Stimulated activated CD4-positive, alpha-beta T cell treated with anti-CD3 and anti-CD28 coated beads, Interleukin-4, amount 100 ng/mL, for 24 hours (primary cell): ENCODE data around the gene FSTL4.
"Not testable (repeated sequence)": the region's sequence is repeated elsewhere in the genome, so short reads cannot be mapped to it uniquely, and the experiment has no call there.

Experiments used
- DNase-seq: peaks from one replicate; pipeline ENCODE4 v3.0.0-alpha.2; 2020

Gene FSTL4

GRCh38 chr5:133453084-133453780 lies 159.1 kb downstream of the FSTL4 start:
- DNase-seq, result no peak

DNA sequence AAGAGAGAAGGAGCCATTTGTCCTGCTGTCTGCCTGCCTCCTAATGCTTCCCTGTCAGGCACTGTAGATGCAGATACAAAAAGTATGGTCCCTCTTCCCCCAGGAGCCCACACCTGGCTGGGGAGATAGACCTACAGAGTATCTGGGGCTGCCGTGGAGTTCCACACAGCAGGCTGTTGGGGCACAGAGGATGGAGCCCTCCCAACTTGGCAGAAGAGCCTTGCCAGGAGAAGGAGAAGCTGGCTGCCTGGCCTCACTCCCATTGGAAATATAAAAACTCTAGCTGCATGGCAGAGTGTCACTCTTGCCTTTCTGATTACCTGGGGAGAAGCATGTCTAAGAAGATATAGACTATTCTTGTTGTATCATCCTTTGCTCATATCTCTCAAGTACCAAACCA lies 160.4 kb downstream of the FSTL4 start:
- no peak for DNase-seq

DNA sequence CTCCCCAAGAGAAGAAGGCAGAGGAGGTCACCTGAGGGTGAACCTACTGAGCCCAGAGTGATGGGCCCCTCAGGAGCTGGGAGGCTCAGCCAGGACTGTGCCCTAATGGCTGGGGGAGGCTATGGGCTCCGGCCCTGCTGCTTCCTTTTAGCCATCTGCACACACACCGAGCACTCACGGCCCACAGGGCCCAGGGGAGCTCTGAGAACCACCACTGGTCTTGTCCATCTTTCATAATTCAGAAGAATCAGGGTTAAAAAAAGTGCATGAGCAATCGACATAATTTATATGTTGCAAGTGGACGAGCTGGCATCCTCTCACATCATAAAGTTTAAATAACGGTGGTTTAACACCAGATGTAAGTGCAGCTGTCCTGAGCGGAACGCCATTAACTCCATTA lies 162.1 kb downstream of the FSTL4 start:
- DNase-seq, result no peak

DNA sequence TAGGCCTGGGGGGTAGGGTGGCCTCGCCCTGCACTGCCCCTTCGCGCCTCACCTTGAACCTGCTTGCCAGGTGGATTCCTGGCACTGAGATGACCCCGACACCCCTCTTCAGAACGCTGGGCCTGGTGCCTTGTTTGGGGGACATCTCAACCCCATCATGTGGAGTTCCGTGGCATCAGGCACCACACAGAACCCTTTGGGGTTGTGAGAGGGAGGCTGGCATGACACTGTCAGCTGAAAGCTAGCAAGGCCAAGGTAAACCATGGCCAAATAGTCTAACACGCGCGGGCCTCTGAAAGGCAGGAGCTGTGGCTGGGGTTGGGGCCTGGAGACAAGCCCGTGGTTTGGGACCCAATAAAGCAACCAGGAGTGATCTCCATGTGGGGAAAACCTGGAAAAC lies 163.2 kb downstream of the FSTL4 start:
- no peak for DNase-seq

DNA sequence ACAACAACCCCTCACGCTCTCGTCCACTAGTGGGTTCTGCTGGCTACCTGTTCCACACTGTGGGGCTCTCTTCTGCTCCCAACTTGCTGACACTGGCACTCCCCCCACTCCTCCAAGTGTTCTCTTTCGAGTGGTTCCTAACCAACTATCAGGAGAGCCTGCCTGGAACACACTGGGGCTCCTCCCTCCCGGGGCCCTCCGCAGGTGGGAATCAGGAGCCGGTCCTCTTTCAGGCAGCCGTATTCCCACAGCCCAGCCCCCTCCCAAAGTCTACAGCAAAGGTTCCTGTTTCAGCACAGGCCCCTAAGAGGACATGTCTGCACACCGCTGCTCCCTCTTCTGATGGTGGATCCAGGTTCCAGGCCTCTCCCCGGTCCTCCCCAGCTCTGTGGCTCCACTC lies 165.9 kb downstream of the FSTL4 start:
- DNase-seq, result no peak

DNA sequence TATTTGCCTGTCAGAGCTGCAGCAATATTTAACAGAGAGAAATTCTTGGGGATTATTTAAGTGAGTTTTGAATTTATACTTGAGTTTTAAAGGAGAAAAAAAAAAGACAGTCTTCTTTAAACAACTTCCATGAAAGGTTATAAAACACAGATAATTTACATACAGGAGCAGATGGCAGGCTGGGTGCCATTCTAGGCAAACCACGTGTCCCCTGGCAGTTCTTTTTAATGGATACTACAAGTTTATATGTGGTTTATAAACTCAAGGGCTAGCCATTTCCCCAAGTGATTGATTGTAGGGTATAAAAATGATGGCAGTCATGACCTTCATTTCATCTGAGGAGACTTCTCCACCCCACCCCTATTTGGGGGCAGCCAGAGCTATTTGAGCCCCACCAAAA lies 166.6 kb downstream of the FSTL4 start:
- no peak for DNase-seq

DNA sequence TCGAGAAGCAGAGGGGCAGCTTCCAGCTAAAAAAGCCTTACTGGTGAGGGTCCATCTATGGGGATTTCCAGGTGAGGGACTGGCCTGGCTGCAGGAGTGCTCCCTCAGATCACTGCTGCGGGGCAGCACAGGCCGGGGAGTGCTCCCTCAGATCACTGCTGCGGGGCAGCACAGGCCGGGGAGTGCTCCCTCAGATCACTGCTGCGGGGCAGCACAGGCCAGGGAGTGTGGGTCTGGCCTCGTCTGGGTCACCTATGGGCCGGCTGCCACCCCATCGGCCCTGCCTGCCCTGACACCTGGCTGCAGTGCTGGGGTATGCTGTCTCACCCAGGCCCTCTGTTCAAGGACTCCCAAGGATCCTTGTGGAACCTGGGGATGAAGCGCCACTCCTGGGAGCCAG lies 167.1 kb downstream of the FSTL4 start:
- not testable (repeated sequence) for DNase-seq

DNA sequence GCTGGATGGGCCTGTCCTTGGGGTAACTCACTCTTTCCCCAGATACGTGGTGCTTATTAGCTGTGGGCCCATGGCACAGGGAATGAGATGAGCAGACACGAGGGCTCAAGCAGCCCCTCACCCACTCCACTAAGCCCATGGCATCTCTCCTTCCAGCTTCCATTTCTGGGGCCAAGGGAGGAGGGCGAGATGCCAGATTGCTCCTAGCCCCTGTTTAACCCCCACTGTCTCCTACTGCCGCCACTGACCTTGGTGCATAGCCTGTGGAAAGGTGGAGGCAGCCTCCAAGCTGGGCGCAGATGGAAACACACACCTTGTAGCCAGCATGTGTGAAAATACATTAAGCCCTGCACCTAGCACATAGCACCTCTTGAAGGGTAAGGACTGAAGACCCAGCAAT lies 167.6 kb downstream of the FSTL4 start:
- no peak for DNase-seq

DNA sequence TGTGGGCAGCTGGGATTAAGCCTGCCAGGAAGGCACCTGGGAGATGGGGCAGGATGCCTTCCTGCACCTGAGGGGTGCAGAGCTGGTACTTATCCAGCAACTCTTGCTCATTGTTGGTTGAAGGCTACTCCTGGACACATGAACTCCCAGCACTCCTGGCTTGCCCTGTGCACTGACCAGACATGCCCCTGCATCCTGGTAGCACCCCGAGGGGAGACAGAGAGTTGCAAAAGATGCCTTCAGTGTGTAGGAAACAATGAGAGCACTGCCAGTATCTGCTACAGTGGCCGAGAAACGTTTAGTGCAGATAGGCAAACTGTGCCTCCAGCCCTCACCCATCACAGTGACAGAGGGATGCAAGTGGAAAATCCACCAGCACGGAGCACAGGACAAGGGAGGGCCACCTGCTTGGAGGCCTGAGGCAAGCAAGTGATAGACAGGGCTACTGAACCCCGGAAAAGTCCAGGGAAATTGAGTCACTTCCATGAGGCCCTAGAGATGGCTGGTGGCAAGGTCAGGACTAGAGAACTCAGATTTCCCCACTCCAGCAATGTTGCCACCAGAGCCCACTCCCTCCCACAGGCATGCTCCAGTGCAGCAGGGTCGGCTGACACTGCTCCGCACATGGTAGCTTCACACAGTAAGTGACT lies 171.1 kb downstream of the FSTL4 start:
- no peak for DNase-seq

GRCh38 chr5:133440467-133441115 lies 171.8 kb downstream of the FSTL4 start:
- no peak for DNase-seq

GRCh38 chr5:133439859-133440258 lies 172.5 kb downstream of the FSTL4 start:
- DNase-seq, result no peak

GRCh38 chr5:133438487-133438886 lies 173.9 kb downstream of the FSTL4 start:
- DNase-seq, result no peak

DNA sequence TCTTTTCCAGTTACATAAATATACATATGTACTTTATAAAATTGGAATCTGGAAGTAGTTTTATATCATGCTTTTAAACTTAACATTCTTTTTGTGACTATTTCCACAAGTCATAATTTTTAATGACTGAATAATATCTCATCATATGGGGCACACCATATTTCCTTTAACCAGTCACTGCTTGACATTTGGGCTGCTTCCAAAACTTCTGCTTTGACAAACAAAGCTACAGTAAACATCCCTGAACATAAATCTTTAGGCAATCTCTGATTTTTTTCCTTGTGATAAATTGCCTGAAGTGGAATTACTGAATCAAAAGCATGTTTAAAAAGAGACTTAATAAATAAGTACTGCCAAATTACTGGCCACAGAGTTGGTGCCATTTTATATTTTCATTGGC lies 178.0 kb downstream of the FSTL4 start:
- DNase-seq, result no peak

GRCh38 chr5:133433641-133434040 lies 178.7 kb downstream of the FSTL4 start:
- DNase-seq, result no peak

DNA sequence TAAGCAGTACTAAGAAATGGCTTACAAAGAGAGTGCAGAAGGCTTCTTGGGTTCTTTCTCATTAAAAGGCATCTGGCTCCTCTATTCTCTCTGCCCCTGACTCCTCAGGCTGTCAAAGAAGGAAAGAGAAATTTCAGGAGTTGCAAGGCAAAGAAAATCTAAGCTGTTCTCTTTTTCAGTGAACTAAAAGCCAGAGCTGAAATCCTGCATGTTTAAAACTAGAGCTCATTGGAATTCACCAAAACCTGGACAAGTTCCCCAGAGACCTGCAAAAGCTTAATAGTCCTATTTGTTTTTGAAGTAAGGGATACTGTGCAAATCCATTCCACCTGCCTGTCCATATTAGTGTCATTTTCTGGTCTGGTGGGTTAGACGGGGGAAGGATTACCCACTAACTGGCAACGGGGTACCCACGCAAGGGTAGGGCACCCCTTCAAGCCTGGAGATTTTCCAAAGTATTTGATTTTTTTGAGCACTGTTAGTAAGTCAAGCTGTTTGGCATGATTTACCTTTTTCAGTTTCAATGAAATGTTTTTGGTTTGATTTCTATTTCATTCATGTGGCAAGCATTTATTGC lies 179.3 kb downstream of the FSTL4 start:
- DNase-seq, result no peak

DNA sequence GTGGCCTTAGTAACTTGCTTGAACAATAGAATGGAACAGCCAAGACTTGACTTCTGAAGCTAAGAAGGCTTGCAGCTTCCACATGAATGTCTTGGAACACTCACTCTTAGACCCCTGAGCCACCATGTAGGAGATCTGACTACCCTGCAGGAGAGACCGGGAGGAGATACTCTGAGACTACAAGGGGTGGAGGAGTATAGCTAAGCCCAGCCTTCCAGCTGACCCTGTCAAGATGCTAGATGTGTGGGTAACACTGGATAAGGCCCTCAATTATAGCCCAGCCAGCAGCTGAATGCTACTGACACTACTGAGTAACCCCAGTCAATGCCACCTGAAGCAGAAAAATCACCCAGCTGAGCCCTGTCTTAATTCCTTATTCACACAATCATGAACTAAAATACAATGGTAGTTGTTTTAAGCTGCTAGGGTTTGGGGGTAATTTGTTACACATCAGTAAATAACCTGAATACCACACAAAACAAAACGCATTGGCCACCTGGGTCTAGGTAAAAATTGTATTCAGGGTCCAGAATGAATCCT lies 180.9 kb downstream of the FSTL4 start:
- DNase-seq, result no peak

- no peak for DNase-seq
These were observed 182.2 kb downstream of the FSTL4 start for GRCh38 chr5:133430095-133430494.

GRCh38 chr5:133429046-133429445 lies 183.3 kb downstream of the FSTL4 start:
- DNase-seq, result no peak

- no peak for DNase-seq
These were observed 184.2 kb downstream of the FSTL4 start for GRCh38 chr5:133428072-133428660.

- DNase-seq, result no peak
These were observed 185.1 kb downstream of the FSTL4 start for GRCh38 chr5:133427121-133427777.

- DNase-seq, result no peak
These were observed 186.1 kb downstream of the FSTL4 start for GRCh38 chr5:133426264-133426663.

- no peak for DNase-seq
These were observed 186.6 kb downstream of the FSTL4 start for GRCh38 chr5:133425764-133426163.

DNA sequence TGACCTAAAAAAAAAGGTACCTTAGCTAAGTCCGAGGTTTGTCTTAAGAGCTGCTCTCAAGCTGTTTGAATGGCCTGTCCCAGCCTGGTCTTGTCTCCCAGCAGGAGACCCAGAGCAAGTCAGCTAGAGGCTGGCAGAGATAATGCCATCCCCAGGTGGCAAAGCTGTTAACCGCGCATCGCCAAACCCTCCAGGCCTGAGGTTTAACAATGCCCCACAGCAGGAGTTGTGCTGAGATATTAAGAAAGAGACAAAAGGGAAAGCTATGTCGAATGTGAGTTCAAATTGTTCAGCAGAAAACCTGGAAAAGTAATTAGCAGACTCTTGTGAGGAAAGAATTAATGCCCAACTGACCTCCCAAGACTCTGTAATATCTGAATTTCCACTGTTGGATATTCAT lies 187.1 kb downstream of the FSTL4 start:
- DNase-seq, result no peak
